GM23248 (cell line): ENCODE measurements around the gene ZNF416. TPM values are rescaled to one million over a fixed set of nuclear protein-coding genes. Genes with fewer than 3 reads are reported as not detected.
A peak's percentile ranks its signal among the peaks of the same experiment; 100 is the strongest.

ENCODE experiments used
- DNase-seq: peaks from one replicate; pipeline ENCODE4 v3.0.0-alpha.2; 2015
- H2AFZ ChIP-seq: fragments of 200-600 bp; sonication (generic); 2 replicates; pipeline ENCODE4 v1.6.1; 2016; ENCODE audit warnings: antibody characterized with exemption
- H3F3A ChIP-seq: fragments of 200-600 bp; sonication (generic); 2 replicates; pipeline ENCODE4 v1.6.1; 2016; ENCODE audit warnings: mild to moderate bottlenecking, antibody characterized with exemption, mixed run types; ENCODE audit not compliant: insufficient read depth
- H3K27ac ChIP-seq: fragments of 200-600 bp; sonication (generic); 2 replicates; pipeline ENCODE4 v1.5.1; 2016; ENCODE audit warnings: mild to moderate bottlenecking
- H3K27me3 ChIP-seq: fragments of 200-600 bp; sonication (generic); replicated peaks from 2 replicates; pipeline ENCODE4 v1.6.1; 2016; ENCODE audit warnings: mild to moderate bottlenecking; ENCODE audit not compliant: insufficient read depth
- H3K36me3 ChIP-seq: fragments of 200-600 bp; sonication (generic); 2 replicates; pipeline ENCODE4 v1.6.1; 2016; ENCODE audit warnings: low read depth, mild to moderate bottlenecking
- H3K4me1 ChIP-seq: fragments of 200-600 bp; sonication (generic); 2 replicates; pipeline ENCODE4 v1.6.1; 2016; ENCODE audit warnings: mild to moderate bottlenecking; ENCODE audit not compliant: insufficient read depth
- H3K4me2 ChIP-seq: fragments of 200-600 bp; sonication (generic); one replicate; pipeline ENCODE4 v1.6.1; 2016; ENCODE audit warnings: mild to moderate bottlenecking; ENCODE audit not compliant: unreplicated experiment
- H3K4me3 ChIP-seq: fragments of 200-600 bp; sonication (generic); 2 replicates; pipeline ENCODE4 v1.5.1; 2016; ENCODE audit warnings: mild to moderate bottlenecking
- H3K79me2 ChIP-seq: fragments of 200-600 bp; sonication (generic); 2 replicates; pipeline ENCODE4 v1.6.1; 2016; ENCODE audit warnings: mild to moderate bottlenecking; ENCODE audit not compliant: insufficient read depth
- H3K9ac ChIP-seq: fragments of 200-600 bp; sonication (generic); 2 replicates; pipeline ENCODE4 v1.6.1; 2016; ENCODE audit warnings: mild to moderate bottlenecking
- H3K9me2 ChIP-seq: fragments of 200-600 bp; sonication (generic); 2 replicates; pipeline ENCODE4 v1.6.1; 2016; ENCODE audit warnings: mixed run types, mild to moderate bottlenecking, moderate library complexity; ENCODE audit not compliant: insufficient read depth
- H3K9me3 ChIP-seq: fragments of 200-600 bp; sonication (generic); one replicate; pipeline ENCODE4 v1.6.1; 2017; ENCODE audit warnings: low read depth
- H4K20me1 ChIP-seq: fragments of 200-600 bp; sonication (generic); 2 replicates; pipeline ENCODE4 v1.6.0; 2016; ENCODE audit not compliant: insufficient read depth
- EZH2 ChIP-seq: fragments of 200-600 bp; sonication (generic); IDR thresholded peaks from 2 replicates; pipeline ENCODE4 v1.6.1; 2018; ENCODE audit warnings: antibody characterized with exemption, mild to moderate bottlenecking; ENCODE audit not compliant: insufficient read depth, poor library complexity, severe bottlenecking
- EZH2phosphoT487 ChIP-seq: fragments of 200-600 bp; sonication (generic); IDR thresholded peaks from 2 replicates; pipeline ENCODE4 v1.6.1; 2018; ENCODE audit warnings: antibody characterized with exemption, moderate library complexity, mild to moderate bottlenecking, low read depth; ENCODE audit not compliant: insufficient read depth
- WGBS, 2 experiments: methylation state at CpG; one replicate each; pipeline ENCODE4 v1.1.6; 2015 to 2017; ENCODE audit warnings: low lambda C conversion rate in 2 of 2, low coverage in 1 of 2; ENCODE audit errors: missing lambda C conversion rate in 2 of 2; 5-methylcytosine and 5-hydroxymethylcytosine counted together
- in situ Hi-C: fragments of 300-500 bp; cut with MboI; formaldehyde crosslinking; loops from 2 replicates; pipeline ENCODE4 v1.15.0; 2020
- polyA plus RNA-seq: library from polyadenylated mRNA; unstranded; fragments of >200 nt; fragmentation: Nextera tagmentation; extraction: Ambion mirVana; gene quantifications from 2 replicates; pipeline ENCODE4 v1.2.1, GENCODE V29; 2016
- total RNA-seq: library from RNA; depleted of rRNA; stranded (reverse); fragments of >200 nt; shearing (Covaris generic); gene quantifications from 2 replicates; pipeline ENCODE4 v1.2.3, GENCODE V29; 2014

ZNF416 gene
- total and polyA plus RNA-seq, 2 experiments from 2014 or later, result 4.9 to 5.9 TPM

GRCh38 chr19:57613941-57614743, 35.4 kb upstream of the ZNF416 start, which contains the start of gene ZNF134:
TSS of gene ZNF134 (plus strand) at chr19:57614242. CDS start at chr19:57619469, 5,227 bp downstream.
- Histone ChIP-seq H3F3A (no peaks in the 10 kb centered on the region), H3K36me3 (peaks cover 19% of the 10 kb centered on the region), H3K27me3 (no peaks in the 10 kb centered on the region), H3K4me2 (peak within 1 kb of the TSS; percentile 60), H3K79me2 (peaks cover 57% of the 10 kb centered on the region), H3K4me3 (peak within 1 kb of the TSS; percentile 90), H3K9ac (peak within 1 kb of the TSS; percentile 88), H3K27ac (peak within 1 kb of the TSS; percentile 16; the same call in 1 of the 2 replicates), H3K9me2 (no peaks in the 10 kb centered on the region), H3K4me1 (no peaks in the 10 kb centered on the region), H4K20me1 (no peaks in the 10 kb centered on the region), H3K9me3 (no peaks in the 10 kb centered on the region), H2AFZ (peak within 1 kb of the TSS; percentile 93)
- peak; percentile 97 for DNase-seq
- TF ChIP-seq EZH2phosphoT487 (no peak), EZH2 (no peak)
- in situ Hi-C loops, result no loop called here
- WGBS, 2 experiments, result 2 to 3% methylated on average over 54 to 62 of the region's 64 CpGs

- peaks cover 27% of the 10 kb centered on the region for H3K79me2 ChIP-seq
- no peaks in the 10 kb centered on the region for H3F3A ChIP-seq
- H3K9me3 ChIP-seq, result no peaks in the 10 kb centered on the region
- TF ChIP-seq EZH2 (no peak), EZH2phosphoT487 (no peak)
- in situ Hi-C loops, result no loop called here
- no peak overlapping the region for H3K9ac ChIP-seq
- no peaks in the 10 kb centered on the region for H3K9me2 ChIP-seq
- no peaks in the 10 kb centered on the region for H4K20me1 ChIP-seq
- WGBS, 2 experiments, result 98% methylated on average over 4 of the region's 4 CpGs
- H3K4me1 ChIP-seq, result no peaks in the 10 kb centered on the region
- H3K4me2 ChIP-seq, result no peak overlapping the region
- no peaks in the 10 kb centered on the region for H3K27me3 ChIP-seq
- H2AFZ ChIP-seq, result no peak overlapping the region
- no peak overlapping the region for H3K4me3 ChIP-seq
- no peak overlapping the region for H3K27ac ChIP-seq
- H3K36me3 ChIP-seq, result peaks cover 6% of the 10 kb centered on the region
- no peak for DNase-seq
Observed at GRCh38 chr19:57611113-57611512, 32.4 kb upstream of the ZNF416 start.

- Histone ChIP-seq H3K4me3 (no peak overlapping the region), H3K9ac (no peak overlapping the region), H3K9me3 (no peaks in the 10 kb centered on the region), H4K20me1 (no peaks in the 10 kb centered on the region), H3K4me2 (no peak overlapping the region), H3F3A (no peaks in the 10 kb centered on the region), H3K27me3 (no peaks in the 10 kb centered on the region), H3K79me2 (peaks cover 14% of the 10 kb centered on the region), H3K27ac (no peak overlapping the region), H3K9me2 (no peaks in the 10 kb centered on the region), H3K4me1 (no peaks in the 10 kb centered on the region), H2AFZ (no peak overlapping the region), H3K36me3 (0 out of 2 replicates have a peak, but pooled peaks cover 3% of the 10 kb centered on the region)
- TF ChIP-seq EZH2 (no peak), EZH2phosphoT487 (no peak)
- WGBS, 2 experiments, result 96 to 98% methylated on average over 5 of the region's 5 CpGs
- DNase-seq, result no peak
- in situ Hi-C loops, result no loop called here
Observed at GRCh38 chr19:57606931-57607330, 28.2 kb upstream of the ZNF416 start.

- Histone ChIP-seq H3K9ac (peak within 1 kb of the TSS; percentile 76), H3F3A (no peaks in the 10 kb centered on the region), H3K4me2 (peak within 1 kb of the TSS; percentile 79), H3K27me3 (no peaks in the 10 kb centered on the region), H3K27ac (no peak within 1 kb of the TSS), H3K79me2 (peaks cover 35% of the 10 kb centered on the region), H3K9me3 (no peaks in the 10 kb centered on the region), H4K20me1 (no peaks in the 10 kb centered on the region), H3K4me1 (no peaks in the 10 kb centered on the region), H3K36me3 (no peaks in the 10 kb centered on the region), H2AFZ (peak within 1 kb of the TSS; percentile 94), H3K9me2 (no peaks in the 10 kb centered on the region), H3K4me3 (peak within 1 kb of the TSS; percentile 86)
- WGBS, 2 experiments, result 1 to 2% methylated on average over 37 to 48 of the region's 53 CpGs
- in situ Hi-C loops, result no loop called here
- TF ChIP-seq EZH2phosphoT487, result no peak
- no peak for TF ChIP-seq EZH2
- peak; percentile 95 for DNase-seq
Observed at GRCh38 chr19:57599761-57600383, 21.2 kb upstream of the ZNF416 start, which contains the start of gene ZNF530. TSS of gene ZNF530 (plus strand) at chr19:57599885. CDS start at chr19:57604346, 4,461 bp downstream.
